ENCODE data around the gene DVL1. TPM values are rescaled to one million over a fixed set of nuclear protein-coding genes. Genes with fewer than 3 reads are reported as not detected.

Gene DVL1
- total and polyA plus RNA-seq, 2 experiments from 2014 or later, result 8.6 to 113 TPM

DNA sequence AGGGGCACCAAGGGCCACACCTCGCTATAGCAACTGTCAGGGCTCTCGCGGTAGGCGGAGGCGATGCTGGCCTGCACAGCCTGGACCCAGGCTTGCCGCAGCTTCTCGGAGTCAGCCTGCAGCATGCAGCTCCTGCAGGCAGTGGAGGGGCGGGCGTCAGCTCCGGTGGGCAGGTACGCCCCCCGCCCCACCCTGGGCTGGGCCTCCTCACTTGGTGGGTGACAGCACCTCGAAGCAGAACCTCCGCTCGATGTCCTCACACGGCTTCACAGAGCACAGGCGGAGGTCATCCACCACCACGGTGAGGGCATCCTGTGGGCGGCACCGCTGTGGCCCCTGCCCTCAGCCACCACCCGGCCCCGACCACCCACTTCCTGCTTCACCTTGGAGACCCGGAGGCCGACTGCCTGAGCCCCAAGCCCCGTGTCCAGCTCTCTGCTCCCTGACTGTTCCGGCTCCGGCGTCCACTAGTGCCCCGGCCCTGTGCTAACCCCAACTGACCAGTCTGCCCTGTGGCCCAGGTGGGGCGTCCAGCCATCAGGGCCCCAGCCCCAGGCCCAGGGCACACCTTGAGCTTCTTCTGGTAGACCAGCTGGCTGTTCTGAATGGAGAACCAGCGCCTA lies 51.3 kb downstream of the DVL1 start:
- 96 to 99% methylated on average over 25 to 30 of the region's 31 CpGs for WGBS, 2 experiments (ENCODE audit: low coverage in 1 of 2, low lambda C conversion rate in 2 of 2, missing lambda C conversion rate in 2 of 2)
- H3K27me3 ChIP-seq (replicated peaks; ENCODE audit: insufficient read depth), result no peaks in the 10 kb centered on the region
- H4K20me1 ChIP-seq (ENCODE audit: insufficient read depth), result no peaks in the 10 kb centered on the region
- H3K36me3 ChIP-seq (ENCODE audit: low read depth), result no peaks in the 10 kb centered on the region
- no peak overlapping the region for H3K27ac ChIP-seq
- no peak overlapping the region for H3K9ac ChIP-seq
- H3K79me2 ChIP-seq (ENCODE audit: insufficient read depth), result peaks cover 1% of the 10 kb centered on the region
- H3K9me3 ChIP-seq (ENCODE audit: low read depth), result no peaks in the 10 kb centered on the region
- no peak overlapping the region for H2AFZ ChIP-seq
- in situ Hi-C loops (cut with MboI), result no loop called here
- TF ChIP-seq EZH2 (IDR thresholded peaks at IDR 0.05; ENCODE audit: insufficient read depth, poor library complexity, severe bottlenecking) (no peak), EZH2phosphoT487 (IDR thresholded peaks at IDR 0.05; ENCODE audit: insufficient read depth, low read depth) (no peak)
- H3K4me1 ChIP-seq (ENCODE audit: insufficient read depth), result no peaks in the 10 kb centered on the region
- DNase-seq, result no peak
- H3K4me3 ChIP-seq, result no peak overlapping the region
- H3F3A ChIP-seq (ENCODE audit: insufficient read depth), result no peaks in the 10 kb centered on the region
- H3K9me2 ChIP-seq (ENCODE audit: insufficient read depth), result no peaks in the 10 kb centered on the region
- H3K4me2 ChIP-seq (ENCODE audit: unreplicated experiment), result no peak overlapping the region

DNA sequence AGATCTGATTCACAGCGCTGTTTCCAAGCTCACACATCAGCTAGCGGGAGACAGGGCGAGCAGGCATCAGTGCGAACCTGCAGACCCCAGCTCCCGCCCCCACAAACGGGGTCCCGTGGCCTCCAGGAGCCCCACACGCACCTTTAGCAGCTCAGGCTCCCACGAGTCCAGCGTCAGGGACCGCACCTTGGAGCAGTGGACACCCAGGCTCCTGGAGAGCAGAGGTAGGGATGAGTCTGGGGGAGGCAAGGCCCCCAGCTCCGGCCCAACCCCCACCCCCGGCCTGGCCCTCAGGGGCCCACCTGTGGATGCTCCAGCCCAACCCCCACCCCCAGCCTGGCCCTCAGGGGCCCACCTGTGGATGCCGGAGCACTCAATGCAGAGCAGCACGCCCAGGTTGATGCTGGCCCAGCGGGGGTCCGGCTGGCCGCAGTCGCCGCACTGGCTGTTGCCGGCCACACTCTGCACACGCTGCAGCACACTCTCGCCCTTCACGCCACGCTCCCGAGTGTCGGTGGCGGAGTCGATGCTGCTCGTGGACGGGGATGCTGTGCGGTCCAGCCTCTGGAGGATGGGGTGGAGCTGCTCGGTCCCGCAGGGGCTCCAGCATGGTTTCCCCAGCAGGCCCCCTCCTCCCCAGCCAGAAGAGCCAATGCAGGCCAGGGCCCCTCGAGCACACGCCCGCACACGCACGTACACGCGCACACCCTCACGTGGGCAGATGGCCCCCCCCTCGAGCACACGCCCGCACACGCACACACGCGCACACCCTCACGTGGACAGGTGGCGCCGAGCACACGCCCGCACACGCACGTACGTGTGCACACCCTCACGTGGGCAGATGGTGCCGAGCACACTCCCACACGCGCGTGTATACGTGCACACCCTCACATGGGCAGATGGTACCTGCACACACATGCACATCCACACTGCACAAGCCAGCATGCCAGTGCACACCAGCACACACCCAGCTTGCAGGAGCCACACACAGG lies 52.9 kb downstream of the DVL1 start:
- 96% methylated on average over 28 to 62 of the region's 62 CpGs for WGBS, 2 experiments (ENCODE audit: low coverage in 1 of 2, low lambda C conversion rate in 2 of 2, missing lambda C conversion rate in 2 of 2)
- H4K20me1 ChIP-seq (ENCODE audit: insufficient read depth), result no peaks in the 10 kb centered on the region
- H3K9me3 ChIP-seq (ENCODE audit: low read depth), result no peaks in the 10 kb centered on the region
- no peaks in the 10 kb centered on the region for H3K36me3 ChIP-seq (ENCODE audit: low read depth)
- H2AFZ ChIP-seq, result no peak overlapping the region
- H3K4me3 ChIP-seq, result no peak overlapping the region
- H3K4me2 ChIP-seq (ENCODE audit: unreplicated experiment), result no peak overlapping the region
- no peak overlapping the region for H3K9ac ChIP-seq
- no peak for DNase-seq
- no peak overlapping the region for H3K27ac ChIP-seq
- no peaks in the 10 kb centered on the region for H3K27me3 ChIP-seq (replicated peaks; ENCODE audit: insufficient read depth)
- no peaks in the 10 kb centered on the region for H3K79me2 ChIP-seq (ENCODE audit: insufficient read depth)
- H3F3A ChIP-seq (ENCODE audit: insufficient read depth), result no peaks in the 10 kb centered on the region
- in situ Hi-C loops (cut with MboI), result no loop called here
- no peaks in the 10 kb centered on the region for H3K4me1 ChIP-seq (ENCODE audit: insufficient read depth)
- no peaks in the 10 kb centered on the region for H3K9me2 ChIP-seq (ENCODE audit: insufficient read depth)
- TF ChIP-seq EZH2 (IDR thresholded peaks at IDR 0.05; ENCODE audit: insufficient read depth, poor library complexity, severe bottlenecking), result no peak
- no peak for TF ChIP-seq EZH2phosphoT487 (IDR thresholded peaks at IDR 0.05; ENCODE audit: insufficient read depth, low read depth)

DNA sequence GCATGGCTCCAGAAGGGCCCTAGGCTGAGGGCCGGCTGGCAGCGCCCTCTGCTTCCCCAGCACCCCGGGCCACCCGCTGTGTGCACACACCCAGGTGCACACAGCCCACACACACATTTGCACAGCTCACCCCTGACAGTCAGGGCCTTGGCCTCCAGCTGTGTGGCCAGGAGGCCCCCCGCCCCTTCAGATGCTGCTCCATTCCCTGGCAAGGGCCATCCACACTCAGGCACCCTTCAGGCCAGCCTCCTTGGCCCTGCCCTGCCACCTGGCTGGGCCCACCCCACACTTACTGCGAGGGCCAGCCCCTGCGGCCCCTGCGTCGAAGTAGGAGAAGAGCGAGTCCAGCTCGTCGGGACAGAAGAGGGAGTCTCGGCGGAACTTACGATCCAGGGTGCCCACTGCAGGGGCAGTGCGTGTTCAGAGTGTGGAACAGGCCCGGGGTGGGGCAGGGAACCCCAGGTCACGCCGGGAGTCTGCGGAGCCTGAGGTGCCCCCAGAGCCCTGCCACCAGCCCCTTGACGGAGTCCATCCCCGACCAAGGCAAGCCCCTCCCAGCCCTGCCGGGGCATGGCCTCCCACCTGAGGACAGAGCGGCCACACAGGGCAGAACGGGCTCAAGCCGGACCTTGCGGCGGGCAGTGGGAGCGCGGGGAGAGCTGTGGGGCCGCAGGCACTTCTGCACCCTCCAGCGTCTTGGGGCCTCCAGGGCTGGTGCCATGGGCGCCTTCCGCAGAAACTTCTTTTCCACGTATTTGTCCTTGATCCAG lies 53.9 kb downstream of the DVL1 start:
- Histone ChIP-seq H3K79me2 (ENCODE audit: insufficient read depth) (no peaks in the 10 kb centered on the region), H3K9ac (no peak overlapping the region), H3K36me3 (ENCODE audit: low read depth) (no peaks in the 10 kb centered on the region), H3K4me2 (ENCODE audit: unreplicated experiment) (no peak overlapping the region), H3K9me2 (ENCODE audit: insufficient read depth) (no peaks in the 10 kb centered on the region), H3K27me3 (replicated peaks; ENCODE audit: insufficient read depth) (no peaks in the 10 kb centered on the region), H4K20me1 (ENCODE audit: insufficient read depth) (no peaks in the 10 kb centered on the region), H3F3A (ENCODE audit: insufficient read depth) (no peaks in the 10 kb centered on the region), H2AFZ (no peak overlapping the region), H3K9me3 (ENCODE audit: low read depth) (no peaks in the 10 kb centered on the region), H3K4me1 (ENCODE audit: insufficient read depth) (no peaks in the 10 kb centered on the region), H3K27ac (no peak overlapping the region), H3K4me3 (no peak overlapping the region)
- in situ Hi-C loops (cut with MboI), result no loop called here
- WGBS, 2 experiments (ENCODE audit: low coverage in 1 of 2, low lambda C conversion rate in 2 of 2, missing lambda C conversion rate in 2 of 2), result 94 to 96% methylated on average over 30 to 35 of the region's 35 CpGs
- TF ChIP-seq EZH2 (IDR thresholded peaks at IDR 0.05; ENCODE audit: insufficient read depth, poor library complexity, severe bottlenecking), result no peak
- no peak for TF ChIP-seq EZH2phosphoT487 (IDR thresholded peaks at IDR 0.05; ENCODE audit: insufficient read depth, low read depth)
- DNase-seq, result no peak

DNA sequence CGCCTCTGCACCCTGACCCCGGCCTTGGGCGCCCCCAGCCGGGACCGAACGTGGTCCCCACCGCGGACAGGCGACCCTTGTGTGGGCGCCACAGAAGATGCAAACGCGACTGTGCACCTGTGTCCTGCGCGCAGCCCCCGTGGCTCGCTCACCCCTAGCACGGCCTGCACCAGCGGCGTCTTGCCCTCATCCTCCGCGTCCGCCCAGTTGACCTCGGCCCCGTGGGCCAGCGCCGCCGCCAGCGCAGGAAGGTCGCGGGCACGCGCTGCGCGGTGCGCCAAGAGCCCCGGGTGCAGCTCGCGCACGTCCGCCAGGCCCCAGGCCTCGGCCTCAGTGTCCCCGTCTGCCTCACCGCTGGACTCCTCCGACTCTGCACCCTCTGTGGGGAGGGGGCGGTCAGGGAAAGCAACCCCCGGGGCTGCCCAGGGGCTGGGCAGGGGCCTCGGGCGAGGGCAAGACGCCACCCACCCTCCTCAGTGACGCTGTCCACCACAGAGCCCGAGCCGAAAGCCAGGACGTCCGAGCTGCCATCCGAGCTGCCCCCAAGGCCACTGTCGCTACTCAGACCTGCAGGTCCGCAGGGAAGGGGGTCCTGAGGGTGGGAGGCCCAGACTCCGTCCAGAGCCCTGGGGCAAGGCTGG lies 54.8 kb downstream of the DVL1 start:
- H3K79me2 ChIP-seq (ENCODE audit: insufficient read depth), result no peaks in the 10 kb centered on the region
- H4K20me1 ChIP-seq (ENCODE audit: insufficient read depth), result no peaks in the 10 kb centered on the region
- DNase-seq, result no peak
- no peak for TF ChIP-seq EZH2 (IDR thresholded peaks at IDR 0.05; ENCODE audit: insufficient read depth, poor library complexity, severe bottlenecking)
- H3K27me3 ChIP-seq (replicated peaks; ENCODE audit: insufficient read depth), result no peaks in the 10 kb centered on the region
- H3K4me3 ChIP-seq, result no peak overlapping the region
- H3K4me2 ChIP-seq (ENCODE audit: unreplicated experiment), result no peak overlapping the region
- no peak overlapping the region for H3K9ac ChIP-seq
- no peaks in the 10 kb centered on the region for H3F3A ChIP-seq (ENCODE audit: insufficient read depth)
- H2AFZ ChIP-seq, result no peak overlapping the region
- H3K36me3 ChIP-seq (ENCODE audit: low read depth), result no peaks in the 10 kb centered on the region
- in situ Hi-C loops (cut with MboI), result no loop called here
- H3K4me1 ChIP-seq (ENCODE audit: insufficient read depth), result no peaks in the 10 kb centered on the region
- no peak overlapping the region for H3K27ac ChIP-seq
- no peaks in the 10 kb centered on the region for H3K9me2 ChIP-seq (ENCODE audit: insufficient read depth)
- H3K9me3 ChIP-seq (ENCODE audit: low read depth), result no peaks in the 10 kb centered on the region
- WGBS, 2 experiments (ENCODE audit: low coverage in 1 of 2, low lambda C conversion rate in 2 of 2, missing lambda C conversion rate in 2 of 2), result 91 to 95% methylated on average over 37 to 57 of the region's 58 CpGs
